ENCODE measurements around the gene SYCE1L.
"Not testable (repeated sequence)": the region's sequence is repeated elsewhere in the genome, so short reads cannot be mapped to it uniquely, and the experiment has no call there.

Gene SYCE1L

DNA sequence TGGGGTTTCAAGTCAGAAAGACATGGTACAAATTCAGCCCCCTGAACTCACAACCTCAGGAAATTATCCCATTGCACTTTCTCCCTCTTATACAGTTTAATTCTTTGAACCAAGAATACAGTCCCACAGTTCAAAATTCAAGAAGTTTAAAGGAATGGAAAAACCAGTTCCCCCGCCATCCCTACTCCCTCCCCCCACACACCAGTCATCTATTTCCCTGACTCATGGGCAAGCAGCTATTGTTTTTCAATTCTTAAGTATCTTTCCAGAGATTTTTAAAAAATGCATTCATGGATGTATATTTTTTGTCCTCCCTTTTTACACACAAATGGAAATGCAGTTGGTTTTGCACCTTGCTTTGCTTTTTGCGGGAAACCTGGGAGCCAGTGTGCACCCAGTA lies 7.3 kb downstream of the SYCE1L start:
- no peak for DNase-seq

DNA sequence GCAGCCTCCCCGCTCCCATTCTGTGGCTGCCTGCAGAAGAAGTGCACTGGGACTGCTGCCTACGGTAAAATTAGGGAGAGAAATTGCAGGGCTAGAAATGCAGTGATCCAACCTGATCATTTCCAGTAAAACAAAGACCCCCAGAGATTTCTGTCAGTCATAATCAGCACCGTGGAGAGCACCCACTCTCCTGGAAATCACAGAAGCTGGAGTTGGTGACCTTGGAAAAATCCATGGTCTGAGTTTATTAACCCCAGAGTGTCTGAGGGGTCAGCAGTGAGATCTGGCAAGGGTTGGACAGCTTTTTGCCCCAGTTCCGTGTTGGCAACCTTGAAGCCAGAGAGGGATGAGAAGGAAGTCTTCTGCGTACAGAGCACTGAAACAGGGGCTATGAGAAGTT lies 7.8 kb downstream of the SYCE1L start:
- DNase-seq, result no peak

DNA sequence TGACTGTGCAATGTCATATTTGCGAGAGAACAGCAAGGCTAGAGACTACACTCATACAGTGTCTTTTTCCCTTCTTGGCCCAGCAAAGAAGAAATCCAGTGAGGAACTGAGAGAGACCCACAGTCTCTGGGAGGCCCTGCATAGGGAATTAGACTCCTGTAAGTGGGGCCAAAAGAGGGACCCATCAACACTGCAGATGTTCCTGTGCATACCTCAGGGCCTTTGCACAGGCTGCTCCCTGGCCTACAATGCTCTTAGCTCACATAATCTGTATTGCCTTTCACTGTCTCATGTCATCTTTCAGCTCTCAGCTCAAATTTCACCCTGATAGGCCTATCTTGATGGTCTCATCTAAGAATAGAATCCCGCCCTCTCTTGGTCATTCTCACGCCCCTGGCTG lies 9.2 kb downstream of the SYCE1L start:
- DNase-seq, result no peak

- peak; percentile 91 for DNase-seq
Measured at GRCh38 chr16:77211880-77212740, 12.9 kb downstream of the SYCE1L start.

DNA sequence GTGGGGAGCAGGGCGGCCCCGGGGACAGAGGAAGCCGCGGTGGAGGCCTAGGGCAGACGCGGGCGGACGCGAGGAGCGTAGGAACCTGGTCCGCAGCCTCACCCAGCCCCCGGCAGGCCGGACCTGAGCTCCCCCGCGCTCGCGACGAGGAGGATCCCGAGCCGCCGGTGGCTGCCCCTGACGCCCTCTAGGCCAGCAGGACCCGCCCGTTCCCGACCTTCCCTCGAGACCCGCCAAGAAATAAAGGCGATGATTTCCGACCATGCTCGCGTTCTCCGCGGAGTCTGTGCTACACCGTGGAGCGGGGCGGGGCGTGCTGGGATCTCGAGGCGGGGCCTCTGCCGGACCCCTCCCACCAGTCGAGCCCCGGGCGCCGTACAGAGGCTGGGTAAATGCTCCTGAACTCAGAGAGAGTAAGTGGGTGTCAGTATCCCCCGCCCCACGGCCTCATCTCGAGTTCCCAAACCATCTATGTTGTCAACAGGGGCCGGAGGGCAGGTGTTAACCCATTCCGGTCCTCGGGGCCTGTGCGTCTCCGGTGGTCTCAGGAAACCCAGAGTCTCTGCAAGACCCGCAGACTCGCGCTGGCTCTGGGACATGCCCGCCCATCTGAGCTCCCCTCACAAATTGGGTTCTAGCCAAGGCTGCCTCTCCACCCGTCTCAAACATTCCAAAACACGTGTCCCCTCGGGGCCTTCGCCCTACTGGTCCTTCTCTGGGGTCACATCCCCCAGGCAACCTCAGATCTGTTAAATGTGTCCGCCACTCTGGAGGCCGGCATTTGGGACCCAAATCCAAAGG lies 13.7 kb downstream of the SYCE1L start:
- peak; percentile 69 for DNase-seq

DNA sequence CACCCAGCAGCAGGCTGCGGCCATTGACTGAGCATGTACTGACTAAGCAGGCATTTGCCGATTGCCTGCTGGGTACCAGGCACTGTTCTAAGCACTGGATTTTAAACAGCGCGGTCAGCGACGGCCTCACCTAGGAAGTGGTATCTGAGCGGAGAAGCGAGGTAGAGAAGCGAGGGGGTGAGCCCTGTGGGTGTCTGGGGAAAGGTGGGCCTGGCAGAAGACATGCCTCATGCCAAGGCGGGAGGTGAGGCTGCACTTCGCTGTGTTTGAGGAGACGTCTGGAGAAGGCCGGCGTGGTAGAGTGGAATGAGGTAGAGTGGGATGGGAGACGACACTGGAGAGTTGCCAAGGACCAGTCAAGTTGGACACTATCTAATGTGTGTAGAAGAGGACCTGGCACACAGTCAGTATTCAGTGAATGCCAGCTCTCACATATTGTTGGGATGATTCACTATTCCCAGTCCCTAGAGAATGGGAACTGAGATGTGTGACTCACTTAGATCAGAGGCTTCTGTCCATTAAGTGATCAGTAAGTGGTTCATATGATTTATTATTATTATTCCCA lies 14.4 kb downstream of the SYCE1L start:
- DNase-seq, result peak; percentile 57

GRCh38 chr16:77214411-77215138 lies 15.4 kb downstream of the SYCE1L start:
- peak; percentile 5 for DNase-seq

- no peak for DNase-seq
Measured at GRCh38 chr16:77219437-77219836, 20.2 kb downstream of the SYCE1L start.

DNA sequence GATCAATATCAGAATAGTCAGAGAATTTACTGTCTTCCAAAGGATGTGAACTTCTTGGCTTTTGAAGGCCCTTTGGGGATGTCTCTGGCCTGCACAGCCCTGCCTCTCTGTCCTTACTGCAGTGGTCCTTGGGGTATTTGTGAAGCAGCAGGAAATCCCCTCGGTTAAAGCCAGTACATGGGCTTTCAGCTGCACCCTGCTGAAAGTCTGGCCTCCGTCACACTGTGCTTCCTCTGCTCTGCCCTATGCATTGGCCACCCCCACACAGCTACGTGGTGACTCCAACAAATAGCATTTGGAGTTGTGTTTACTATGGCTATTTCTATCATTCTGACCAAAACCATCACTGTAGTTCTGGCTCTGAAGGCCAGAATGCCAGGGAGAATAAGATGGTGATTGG lies 21.2 kb downstream of the SYCE1L start:
- DNase-seq, result no peak

- DNase-seq, result no peak
Measured at GRCh38 chr16:77221482-77221881, 22.3 kb downstream of the SYCE1L start.

GRCh38 chr16:77223184-77223583 lies 24.0 kb downstream of the SYCE1L start:
- peak; percentile 15 for DNase-seq

DNA sequence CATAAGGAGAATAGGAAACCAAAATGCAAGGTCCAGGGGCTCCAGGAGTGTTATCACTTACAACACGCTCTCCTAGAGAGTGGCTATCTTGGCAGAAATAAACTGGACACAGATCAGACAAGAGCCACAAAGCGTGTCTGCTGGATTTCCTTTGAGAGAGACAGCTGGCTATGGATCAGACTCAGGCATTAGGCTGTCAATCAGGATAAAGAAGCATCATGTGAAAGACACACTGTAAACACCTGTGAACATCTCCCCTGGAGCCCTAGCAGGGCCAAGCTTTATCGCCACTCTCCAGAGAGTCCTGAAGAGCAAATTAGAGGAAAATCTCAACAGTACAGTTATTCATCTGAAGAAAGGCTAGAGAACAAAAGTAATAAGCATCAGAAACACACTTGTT lies 26.0 kb downstream of the SYCE1L start:
- no peak for DNase-seq

GRCh38 chr16:77227745-77228144 lies 28.5 kb downstream of the SYCE1L start:
- no peak for DNase-seq

- DNase-seq, result no peak
Measured at GRCh38 chr16:77231047-77231446, 31.8 kb downstream of the SYCE1L start.

GRCh38 chr16:77233799-77234519 lies 34.8 kb downstream of the SYCE1L start:
- DNase-seq, result no peak

GRCh38 chr16:77234611-77235010 lies 35.4 kb downstream of the SYCE1L start:
- DNase-seq, result no peak

- peak; percentile 71 for DNase-seq
Measured at GRCh38 chr16:77236063-77236511, 36.9 kb downstream of the SYCE1L start.

GRCh38 chr16:77238593-77238992 lies 39.4 kb downstream of the SYCE1L start:
- peak; percentile 32 for DNase-seq

GRCh38 chr16:77242471-77242870 lies 43.3 kb downstream of the SYCE1L start:
- DNase-seq, result not testable (repeated sequence)

DNA sequence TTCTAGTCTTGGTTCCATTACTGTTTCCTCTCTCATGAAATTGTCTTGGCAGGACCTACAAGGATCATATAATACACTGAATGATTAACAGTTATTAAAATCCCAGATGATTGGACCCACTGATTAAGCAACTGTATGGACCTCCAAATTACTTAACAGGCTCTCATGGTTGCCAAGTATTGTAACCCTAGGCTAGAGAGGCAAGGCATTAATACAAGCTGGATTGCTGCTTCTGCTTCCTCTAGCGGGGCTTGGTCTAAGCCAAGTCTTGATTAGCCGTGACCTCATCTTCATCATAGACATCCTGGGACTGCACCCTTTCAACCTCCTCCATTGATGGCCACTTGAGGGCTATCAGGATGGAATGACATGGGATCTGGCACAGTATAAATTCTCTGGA lies 46.9 kb downstream of the SYCE1L start:
- DNase-seq, result no peak

DNA sequence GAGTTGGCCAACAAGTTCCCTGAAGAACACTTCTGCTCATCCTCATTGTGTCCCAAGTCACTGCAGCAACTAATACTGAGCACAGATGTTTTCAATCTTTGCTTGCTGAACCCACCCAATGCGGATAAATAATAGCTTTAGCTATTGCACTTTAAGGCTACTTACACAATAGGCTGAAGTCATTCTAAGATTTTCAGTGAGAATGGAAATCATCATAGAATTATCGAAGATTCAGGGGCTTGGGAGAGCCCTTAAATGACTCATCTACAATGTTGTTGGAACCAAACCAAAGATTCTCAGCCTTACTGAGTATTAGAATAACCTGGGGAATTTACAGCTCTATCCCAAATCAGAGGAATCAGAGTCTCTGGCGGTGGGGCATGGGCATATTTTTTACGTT lies 51.2 kb downstream of the SYCE1L start:
- DNase-seq, result no peak

All from NCI-H69 (cell line).